VCaP (cell line): ENCODE results near the gene URGCP.
"Not testable (repeated sequence)": the region's sequence is repeated elsewhere in the genome, so short reads cannot be mapped to it uniquely, and the experiment has no call there.

ENCODE experiments used
- H3K27ac ChIP-seq: fragments of 450-650 bp; 2 replicates; pipeline ENCODE4 v1.5.1; 2017
- TF ChIP-seq, protein P1 (sequence below): fragments of 450-650 bp; conservative IDR thresholded peaks from 2 replicates; pipeline ENCODE4 v1.5.1; 2017; ENCODE audit warnings: mild to moderate bottlenecking, moderate library complexity

Gene URGCP

DNA sequence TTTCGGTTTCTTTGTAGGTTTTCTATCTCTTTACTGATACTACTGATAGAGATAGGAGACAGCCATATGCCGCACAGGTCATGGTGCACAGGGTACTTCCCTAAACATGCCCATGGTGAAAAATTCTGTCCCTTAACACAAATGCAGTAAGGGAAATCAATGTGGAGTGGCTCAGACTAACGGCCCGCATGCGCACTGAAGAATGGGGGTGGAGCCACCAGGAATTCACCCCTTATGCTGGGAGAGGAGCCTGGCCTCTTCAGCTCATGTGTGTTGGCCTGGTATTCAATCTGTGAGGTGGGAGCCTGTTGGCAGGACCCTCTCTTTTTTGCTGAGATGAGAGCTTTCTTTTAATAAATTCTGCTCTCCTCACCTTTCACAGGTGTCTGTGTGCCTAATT is 8.4 kb upstream of the URGCP start:
- TF ChIP-seq, protein P1, sequence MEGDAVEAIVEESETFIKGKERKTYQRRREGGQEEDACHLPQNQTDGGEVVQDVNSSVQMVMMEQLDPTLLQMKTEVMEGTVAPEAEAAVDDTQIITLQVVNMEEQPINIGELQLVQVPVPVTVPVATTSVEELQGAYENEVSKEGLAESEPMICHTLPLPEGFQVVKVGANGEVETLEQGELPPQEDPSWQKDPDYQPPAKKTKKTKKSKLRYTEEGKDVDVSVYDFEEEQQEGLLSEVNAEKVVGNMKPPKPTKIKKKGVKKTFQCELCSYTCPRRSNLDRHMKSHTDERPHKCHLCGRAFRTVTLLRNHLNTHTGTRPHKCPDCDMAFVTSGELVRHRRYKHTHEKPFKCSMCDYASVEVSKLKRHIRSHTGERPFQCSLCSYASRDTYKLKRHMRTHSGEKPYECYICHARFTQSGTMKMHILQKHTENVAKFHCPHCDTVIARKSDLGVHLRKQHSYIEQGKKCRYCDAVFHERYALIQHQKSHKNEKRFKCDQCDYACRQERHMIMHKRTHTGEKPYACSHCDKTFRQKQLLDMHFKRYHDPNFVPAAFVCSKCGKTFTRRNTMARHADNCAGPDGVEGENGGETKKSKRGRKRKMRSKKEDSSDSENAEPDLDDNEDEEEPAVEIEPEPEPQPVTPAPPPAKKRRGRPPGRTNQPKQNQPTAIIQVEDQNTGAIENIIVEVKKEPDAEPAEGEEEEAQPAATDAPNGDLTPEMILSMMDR = no peak
- no peak overlapping the region for H3K27ac ChIP-seq

DNA sequence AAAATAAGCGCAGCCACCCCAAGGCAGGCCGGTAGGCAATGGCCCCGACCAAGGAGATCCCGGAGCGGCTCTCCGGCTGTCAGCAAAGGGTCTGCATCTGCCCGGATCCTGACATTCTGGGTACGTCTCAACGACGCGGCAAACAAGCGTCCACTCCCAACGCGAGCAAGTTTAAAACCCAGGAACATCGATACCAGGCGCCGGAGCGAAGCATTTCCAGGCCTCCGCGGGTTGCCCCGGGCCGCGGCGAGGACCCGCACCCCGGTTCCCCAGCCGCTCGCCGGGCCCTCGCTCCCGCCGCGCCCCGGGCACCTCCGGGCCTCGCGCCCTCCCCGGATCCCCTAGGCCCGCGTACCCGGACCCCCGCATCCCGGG is 453 bp downstream of the URGCP start:
- TF ChIP-seq, protein P1 = no peak
- H3K27ac ChIP-seq = peak overlapping the region; percentile 96

DNA sequence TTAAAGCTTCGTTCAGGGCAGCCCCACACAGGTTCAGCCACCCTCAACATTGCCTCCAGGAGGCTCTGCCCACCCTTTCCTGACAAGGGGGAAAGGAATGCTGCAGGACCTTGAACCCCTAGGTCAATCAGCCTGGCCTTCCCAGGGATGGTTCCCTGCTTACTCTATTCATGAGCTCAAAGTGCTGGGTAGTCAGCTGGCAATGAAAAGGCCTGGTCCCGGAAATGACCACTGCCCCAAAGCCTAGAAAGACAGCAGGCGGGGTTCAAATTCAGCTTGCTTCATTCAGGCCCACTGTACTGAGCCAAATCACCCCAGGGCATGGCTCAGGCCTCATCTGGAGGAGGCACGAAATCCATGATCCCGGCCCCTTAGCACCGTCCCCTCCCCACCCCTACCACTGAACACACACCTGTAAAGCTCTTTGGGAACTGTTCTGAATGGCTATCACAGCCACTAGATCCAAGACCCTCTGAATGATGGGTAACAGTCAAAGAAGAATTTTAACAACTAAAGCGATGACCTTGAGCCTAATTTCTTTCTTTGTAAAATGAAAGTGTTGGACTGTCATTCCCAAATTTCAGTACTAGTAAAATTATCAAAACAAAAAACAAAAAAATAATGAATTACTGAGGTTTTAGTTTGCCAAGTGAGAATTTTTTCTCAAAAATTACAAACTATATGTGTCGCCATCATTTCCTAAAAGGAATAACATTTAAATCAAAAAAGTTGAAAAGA is 1.0 kb downstream of the URGCP start:
- TF ChIP-seq, protein P1 = no peak

DNA sequence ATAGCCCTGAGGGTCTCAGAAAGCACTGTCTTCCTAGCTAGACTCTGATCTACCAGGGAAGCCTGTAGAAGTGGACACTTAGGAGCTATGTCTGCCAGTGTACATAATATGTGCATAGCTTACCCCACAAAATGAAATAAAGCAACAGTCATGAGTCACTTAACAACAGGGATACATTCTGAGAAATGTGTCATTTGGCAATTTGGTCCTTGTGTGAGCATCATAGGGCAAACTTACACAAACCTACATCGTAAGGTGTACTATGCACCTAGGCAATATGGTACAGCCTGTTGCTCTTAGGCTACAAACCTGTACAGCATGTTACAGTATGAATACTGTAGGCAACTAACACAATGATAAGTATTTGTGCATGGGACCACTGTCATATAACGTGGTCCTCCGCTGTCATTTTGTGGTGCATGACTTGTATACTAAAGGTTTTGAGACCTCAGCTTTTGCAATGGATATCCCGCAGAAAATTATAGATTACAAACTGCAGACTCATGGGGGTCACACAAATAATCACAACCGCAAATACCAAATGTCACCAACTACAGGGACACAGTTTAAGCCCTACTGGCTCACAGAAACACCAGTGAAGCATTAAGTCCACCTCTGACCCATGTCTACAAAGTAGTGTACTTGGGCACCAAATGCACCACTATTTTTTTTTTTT is 1.7 kb downstream of the URGCP start:
- H3K27ac ChIP-seq = peak overlapping the region; percentile 96; the same call in 1 of the 2 replicates
- TF ChIP-seq, protein P1 = no peak

More for the DNA sequence above, 1.0 kb downstream of the URGCP start:
- H3K27ac ChIP-seq = peak overlapping the region; percentile 96

DNA sequence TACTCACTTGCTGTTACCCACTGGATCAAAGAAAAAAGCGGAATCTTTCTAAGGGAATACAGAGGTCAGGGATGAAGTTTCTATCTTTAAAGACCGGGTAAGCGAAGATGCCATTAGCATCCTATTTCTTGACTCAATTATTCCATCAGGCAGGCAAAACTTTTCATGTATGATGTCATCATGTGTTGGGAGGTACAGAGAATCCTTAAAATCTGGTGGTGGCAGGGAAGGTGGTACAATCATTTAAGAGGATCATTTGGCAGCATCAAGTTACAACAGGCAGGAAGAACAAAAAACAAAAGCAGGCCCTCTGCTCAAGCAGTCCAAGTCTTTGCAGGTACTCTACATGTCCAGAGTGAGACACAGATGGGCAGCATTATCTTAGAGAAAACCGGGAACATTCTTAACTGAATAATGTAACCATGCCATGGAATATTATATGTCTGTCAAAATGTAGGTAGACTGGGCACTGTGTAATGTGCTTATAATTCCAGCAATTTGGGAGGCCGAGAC is 3.8 kb downstream of the URGCP start:
- TF ChIP-seq, protein P1 = no peak
- H3K27ac ChIP-seq = no peak overlapping the region

DNA sequence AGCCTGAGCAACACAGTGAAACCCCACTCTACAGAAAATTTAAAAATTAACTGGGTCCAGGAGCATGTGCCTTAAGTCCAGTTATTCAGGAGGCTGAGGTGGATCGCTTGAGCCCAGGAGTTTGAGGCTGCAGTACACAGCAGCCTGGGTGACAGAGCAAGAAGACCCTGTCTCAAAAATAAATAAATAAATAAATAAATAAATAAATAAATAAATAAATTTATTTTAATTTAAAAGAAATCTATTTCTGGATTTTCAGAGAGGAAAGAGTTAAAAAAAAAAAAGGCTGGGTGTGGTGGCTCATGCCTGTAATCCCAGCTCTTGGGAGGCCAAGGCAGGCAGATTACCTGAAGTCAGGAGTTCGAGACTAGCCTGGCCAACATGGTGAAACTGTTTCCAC is 7.8 kb downstream of the URGCP start:
- H3K27ac ChIP-seq = not testable (repeated sequence)

DNA sequence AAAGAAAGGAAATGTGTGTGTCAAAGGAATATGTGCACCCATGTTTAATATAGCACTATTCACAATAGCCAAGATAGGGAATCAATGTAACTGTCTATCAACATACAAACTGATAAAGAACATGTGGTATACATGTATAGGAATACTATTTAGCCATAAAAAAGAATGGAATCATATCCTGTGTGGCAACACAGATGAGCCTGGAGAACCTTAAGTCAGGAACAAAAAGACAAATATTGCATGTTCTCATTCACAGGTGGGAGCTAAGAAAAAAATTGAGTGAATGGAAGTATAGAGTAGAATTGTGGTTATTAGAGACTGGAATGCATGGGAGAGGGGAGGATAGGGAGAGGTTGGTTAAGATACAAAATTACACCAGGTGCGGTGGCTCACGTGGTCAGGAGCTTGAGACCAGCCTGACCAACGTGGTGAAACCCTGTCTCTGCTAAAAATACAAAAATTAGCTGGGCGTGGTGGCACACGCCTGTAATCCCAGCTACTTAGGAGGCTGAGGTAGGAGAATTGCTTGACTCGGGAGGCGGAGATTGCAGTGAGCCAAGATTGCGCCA is 10.5 kb downstream of the URGCP start:
- TF ChIP-seq, protein P1 = no peak
- H3K27ac ChIP-seq = no peak overlapping the region
